ENCODE results near the gene NSUN3. TPM values are rescaled to one million over a fixed set of nuclear protein-coding genes. Genes with fewer than 3 reads are reported as not detected.

NSUN3 gene
- total and polyA plus RNA-seq, 2 of the 8 experiments (the other 6 are each of a cell fraction or from before 2014, with no cell fraction given), result 2.1 to 5.1 TPM

- H3K23ac ChIP-seq (ENCODE audit: insufficient read length), result no peak overlapping the region
- no peaks in the 10 kb centered on the region for H3K27me3 ChIP-seq (replicated peaks in 1 of 4; ENCODE audit: control insufficient read depth in 3 of 4, extremely low read depth in 1 of 4, insufficient read depth in 3 of 4, low read length in 3 of 4)
- 81% methylated on average over 1 of the region's 1 CpG; no CpG with 5 or more reads in 1 of the 2 experiments for WGBS, 2 experiments (ENCODE audit: extremely low coverage in 1 of 2, insufficient coverage in 1 of 2, insufficient read length in 1 of 2, insufficient replicate concordance in 2 of 2, low coverage in 1 of 2, low lambda C conversion rate in 2 of 2, missing lambda C conversion rate in 1 of 2)
- no peak overlapping the region for H3K4me3 ChIP-seq (ENCODE audit: extremely low read depth in 1 of 4, insufficient read depth in 2 of 4, low read depth in 3 of 4, low read length in 4 of 4)
- no peaks in the 10 kb centered on the region for H3K23me2 ChIP-seq (ENCODE audit: low read depth, low read length)
- H3K56ac ChIP-seq (replicated peaks; ENCODE audit: insufficient read length, low read depth, low read length), result no peak overlapping the region
- peaks cover 0 to 2% of the 10 kb centered on the region in 2 experiments for H4K20me1 ChIP-seq (replicated peaks in 1 of 2; ENCODE audit: control insufficient read depth in 1 of 2, insufficient read depth in 2 of 2, low read length in 2 of 2)
- no peak for DNase-seq (ENCODE audit: low read depth in 1 of 2, low spot score in 2 of 2)
- H4K8ac ChIP-seq (ENCODE audit: extremely low read depth, insufficient read depth, low read length), result no peak overlapping the region
- ChIA-PET CTCF (ENCODE audit: partially characterized antibody) (interaction anchor here (1.3 to 2.7 kb wide), 3 partner anchors 10 to 48 kb away, joined by 3 to 11 read pairs (median 9); partner anchors contain the start of genes DHFR2 and NSUN3), POLR2A (ENCODE audit: partially characterized antibody) (no interaction called here)
- H4K5ac ChIP-seq (ENCODE audit: insufficient read length, low read depth, low read length), result no peak overlapping the region
- no peak for FAIRE-seq
- no peak overlapping the region for H2BK15ac ChIP-seq (ENCODE audit: low read length)
- H2BK12ac ChIP-seq (ENCODE audit: low read depth, low read length), result no peak overlapping the region
- H4K91ac ChIP-seq (replicated peaks; ENCODE audit: insufficient read length, low read length), result no peak overlapping the region
- no peak for TF ChIP-seq POLR2AphosphoS5 (IDR thresholded peaks at IDR 0.05; ENCODE audit: low read depth, low read length)
- no peak for TF ChIP-seq YY1 (IDR thresholded peaks at IDR 0.05; ENCODE audit: low read depth, low read length)
- H3K9me3 ChIP-seq (ENCODE audit: insufficient read depth in 2 of 2, low read depth in 1 of 2, low read length in 1 of 2), result no peaks in the 10 kb centered on the region
- no peaks in the 10 kb centered on the region for H3K4me1 ChIP-seq (replicated peaks in 1 of 4; ENCODE audit: control insufficient read depth in 3 of 4, insufficient read depth in 4 of 4, low read length in 3 of 4)
- H2AK5ac ChIP-seq (ENCODE audit: low read depth, low read length), result no peak overlapping the region
- no peak overlapping the region for H2BK20ac ChIP-seq (ENCODE audit: low read length)
- H3K36me3 ChIP-seq (ENCODE audit: control insufficient read depth in 2 of 4, insufficient read depth in 4 of 4, low read length in 3 of 4), result no peaks in the 10 kb centered on the region
- no peak overlapping the region for H2BK120ac ChIP-seq (replicated peaks; ENCODE audit: low read depth, low read length)
- no peak overlapping the region for H2AFZ ChIP-seq (ENCODE audit: low read length)
- H3K9ac ChIP-seq (replicated peaks in 1 of 4; ENCODE audit: extremely low read depth in 1 of 4, low read depth in 3 of 4, low read length in 3 of 4), result no peak overlapping the region
- no peak overlapping the region for H3K27ac ChIP-seq (ENCODE audit: low read depth, low read length)
- H3K18ac ChIP-seq (ENCODE audit: extremely low read depth, low read length), result no peak overlapping the region
- H3K79me2 ChIP-seq (ENCODE audit: control insufficient read depth in 1 of 2, insufficient read depth in 2 of 2, low read length in 2 of 2), result no peaks in the 10 kb centered on the region
- no peak overlapping the region for H3K4me2 ChIP-seq (ENCODE audit: insufficient read depth in 1 of 2, low read depth in 2 of 2, low read length in 2 of 2)
- no peak overlapping the region for H2BK5ac ChIP-seq (ENCODE audit: low read depth, low read length)
- H3K4ac ChIP-seq (replicated peaks; ENCODE audit: insufficient read length, low read depth, low read length), result no peak overlapping the region
- H3K14ac ChIP-seq (ENCODE audit: insufficient read length), result no peak overlapping the region
- no peaks in the 10 kb centered on the region for H3K79me1 ChIP-seq (ENCODE audit: low read depth, low read length)
These were observed 47.8 kb upstream of the NSUN3 start for GRCh38 chr3:94015025-94015424.
